Activated naive CD4-positive, alpha-beta T cell treated with Interleukin-2 at 50 U/mL for 16 hours (primary cell): Measurements from ENCODE around the gene FOXC2.

ENCODE experiments used
- DNase-seq: peaks from one replicate; pipeline ENCODE4 v3.0.0-alpha.2; 2020

Gene FOXC2

DNA sequence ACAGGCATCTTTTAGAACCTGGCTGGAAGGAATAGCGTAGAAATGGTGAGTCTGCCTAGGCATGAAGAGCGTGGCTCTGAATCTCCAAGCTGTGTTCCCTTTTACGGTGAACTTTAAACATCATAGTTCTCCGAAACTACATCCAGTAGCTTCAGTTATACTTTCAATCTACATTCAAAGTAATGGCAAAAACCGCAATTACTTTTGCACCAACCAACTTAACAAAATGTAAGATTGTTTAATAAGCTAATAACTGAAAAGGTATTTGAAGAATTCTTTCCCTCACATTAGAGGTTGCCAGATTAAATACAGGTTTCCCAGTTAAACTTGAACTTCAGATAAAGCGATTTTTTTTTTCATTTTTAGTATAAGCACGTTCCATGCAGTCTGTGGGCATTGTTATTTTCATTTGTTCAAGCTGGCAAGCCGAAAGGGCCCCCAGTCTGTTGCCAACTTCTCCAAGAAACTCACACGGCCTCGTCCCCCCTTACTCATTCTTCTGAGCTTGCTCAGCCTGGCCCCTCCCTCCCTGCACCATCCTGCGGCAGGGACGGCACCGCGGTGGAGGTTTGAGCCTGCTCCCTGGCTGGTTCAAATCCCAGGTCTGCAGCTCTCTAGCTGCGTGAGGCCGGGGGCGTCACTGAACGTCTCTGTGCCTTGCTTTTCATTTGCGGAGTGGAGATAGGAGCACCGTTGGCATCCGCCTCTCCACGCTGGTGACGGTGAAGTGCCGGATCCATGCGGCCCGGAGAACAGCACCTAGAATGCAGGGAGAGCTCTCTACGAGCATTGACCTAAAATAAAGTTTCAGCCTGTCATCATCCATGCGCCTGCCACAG, 8.1 kb upstream of the FOXC2 start:
- DNase-seq = no peak

DNA sequence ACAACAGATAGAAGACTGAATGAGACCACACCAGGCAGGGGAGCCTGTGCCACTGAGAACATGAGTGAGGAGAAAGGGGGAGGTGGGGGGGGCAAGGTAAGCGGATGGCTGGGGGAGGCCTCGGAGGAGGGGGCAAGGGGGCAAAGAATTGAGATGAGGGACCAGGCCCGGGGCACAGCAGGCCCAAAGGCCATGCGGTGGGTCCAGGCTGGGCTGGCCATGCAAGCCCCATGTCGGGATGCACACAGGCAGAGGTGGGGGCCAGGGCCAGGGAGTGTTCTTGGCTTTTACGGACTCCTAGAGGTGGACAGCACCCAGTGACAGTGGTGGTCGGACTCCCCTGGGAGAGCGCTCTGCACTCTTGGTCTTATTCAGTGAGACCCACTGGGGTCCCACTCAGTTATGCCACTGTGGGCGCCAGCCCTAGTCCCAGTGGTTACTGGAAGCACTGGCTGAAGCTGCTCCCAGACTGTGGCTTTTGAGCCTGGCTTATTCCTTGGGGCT, 6.8 kb upstream of the FOXC2 start:
- no peak for DNase-seq

- DNase-seq = no peak
Observed at GRCh38 chr16:86562356-86562755, 4.3 kb upstream of the FOXC2 start.

- DNase-seq = peak; percentile 87
Observed at GRCh38 chr16:86563469-86564345, 2.9 kb upstream of the FOXC2 start.

GRCh38 chr16:86565181-86565631, 1.4 kb upstream of the FOXC2 start:
- DNase-seq = no peak

- DNase-seq = no peak
Observed at GRCh38 chr16:86565644-86566511, 751 bp upstream of the FOXC2 start.

DNA sequence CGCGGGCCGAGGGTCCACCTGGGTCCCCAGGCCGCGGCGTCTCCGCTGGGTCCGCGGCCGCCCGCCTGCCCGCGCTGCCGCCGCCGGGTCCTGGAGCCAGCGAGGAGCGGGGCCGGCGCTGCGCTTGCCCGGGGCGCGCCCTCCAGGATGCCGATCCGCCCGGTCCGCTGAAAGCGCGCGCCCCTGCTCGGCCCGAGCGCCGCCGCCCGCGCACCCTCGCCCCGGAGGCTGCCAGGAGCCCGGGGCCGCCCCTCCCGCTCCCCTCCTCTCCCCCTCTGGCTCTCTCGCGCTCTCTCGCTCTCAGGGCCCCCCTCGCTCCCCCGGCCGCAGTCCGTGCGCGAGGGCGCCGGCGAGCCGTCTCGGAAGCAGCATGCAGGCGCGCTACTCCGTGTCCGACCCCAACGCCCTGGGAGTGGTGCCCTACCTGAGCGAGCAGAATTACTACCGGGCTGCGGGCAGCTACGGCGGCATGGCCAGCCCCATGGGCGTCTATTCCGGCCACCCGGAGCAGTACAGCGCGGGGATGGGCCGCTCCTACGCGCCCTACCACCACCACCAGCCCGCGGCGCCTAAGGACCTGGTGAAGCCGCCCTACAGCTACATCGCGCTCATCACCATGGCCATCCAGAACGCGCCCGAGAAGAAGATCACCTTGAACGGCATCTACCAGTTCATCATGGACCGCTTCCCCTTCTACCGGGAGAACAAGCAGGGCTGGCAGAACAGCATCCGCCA, 504 bp downstream of the FOXC2 start:
- DNase-seq = no peak

DNA sequence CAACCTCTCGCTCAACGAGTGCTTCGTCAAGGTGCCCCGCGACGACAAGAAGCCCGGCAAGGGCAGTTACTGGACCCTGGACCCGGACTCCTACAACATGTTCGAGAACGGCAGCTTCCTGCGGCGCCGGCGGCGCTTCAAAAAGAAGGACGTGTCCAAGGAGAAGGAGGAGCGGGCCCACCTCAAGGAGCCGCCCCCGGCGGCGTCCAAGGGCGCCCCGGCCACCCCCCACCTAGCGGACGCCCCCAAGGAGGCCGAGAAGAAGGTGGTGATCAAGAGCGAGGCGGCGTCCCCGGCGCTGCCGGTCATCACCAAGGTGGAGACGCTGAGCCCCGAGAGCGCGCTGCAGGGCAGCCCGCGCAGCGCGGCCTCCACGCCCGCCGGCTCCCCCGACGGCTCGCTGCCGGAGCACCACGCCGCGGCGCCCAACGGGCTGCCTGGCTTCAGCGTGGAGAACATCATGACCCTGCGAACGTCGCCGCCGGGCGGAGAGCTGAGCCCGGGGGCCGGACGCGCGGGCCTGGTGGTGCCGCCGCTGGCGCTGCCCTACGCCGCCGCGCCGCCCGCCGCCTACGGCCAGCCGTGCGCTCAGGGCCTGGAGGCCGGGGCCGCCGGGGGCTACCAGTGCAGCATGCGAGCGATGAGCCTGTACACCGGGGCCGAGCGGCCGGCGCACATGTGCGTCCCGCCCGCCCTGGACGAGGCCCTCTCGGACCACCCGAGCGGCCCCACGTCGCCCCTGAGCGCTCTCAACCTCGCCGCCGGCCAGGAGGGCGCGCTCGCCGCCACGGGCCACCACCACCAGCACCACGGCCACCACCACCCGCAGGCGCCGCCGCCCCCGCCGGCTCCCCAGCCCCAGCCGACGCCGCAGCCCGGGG, 1.3 kb downstream of the FOXC2 start:
- no peak for DNase-seq

DNA sequence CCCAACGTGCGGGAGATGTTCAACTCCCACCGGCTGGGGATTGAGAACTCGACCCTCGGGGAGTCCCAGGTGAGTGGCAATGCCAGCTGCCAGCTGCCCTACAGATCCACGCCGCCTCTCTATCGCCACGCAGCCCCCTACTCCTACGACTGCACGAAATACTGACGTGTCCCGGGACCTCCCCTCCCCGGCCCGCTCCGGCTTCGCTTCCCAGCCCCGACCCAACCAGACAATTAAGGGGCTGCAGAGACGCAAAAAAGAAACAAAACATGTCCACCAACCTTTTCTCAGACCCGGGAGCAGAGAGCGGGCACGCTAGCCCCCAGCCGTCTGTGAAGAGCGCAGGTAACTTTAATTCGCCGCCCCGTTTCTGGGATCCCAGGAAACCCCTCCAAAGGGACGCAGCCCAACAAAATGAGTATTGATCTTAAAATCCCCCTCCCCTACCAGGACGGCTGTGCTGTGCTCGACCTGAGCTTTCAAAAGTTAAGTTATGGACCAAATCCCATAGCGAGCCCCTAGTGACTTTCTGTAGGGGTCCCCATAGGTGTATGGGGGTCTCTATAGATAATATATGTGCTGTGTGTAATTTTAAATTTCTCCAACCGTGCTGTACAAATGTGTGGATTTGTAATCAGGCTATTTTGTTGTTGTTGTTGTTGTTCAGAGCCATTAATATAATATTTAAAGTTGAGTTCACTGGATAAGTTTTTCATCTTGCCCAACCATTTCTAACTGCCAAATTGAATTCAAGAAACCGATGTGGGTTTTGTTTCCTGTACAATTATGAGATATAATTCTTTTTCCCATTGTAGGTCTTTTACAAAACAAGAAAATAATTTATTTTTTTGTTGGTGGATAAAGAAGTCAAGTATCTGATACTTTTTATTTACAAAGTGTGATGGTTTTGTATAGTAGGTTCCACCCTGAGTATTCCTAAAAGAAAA, 2.3 kb downstream of the FOXC2 start:
- no peak for DNase-seq

- no peak for DNase-seq
Observed at GRCh38 chr16:86569701-86570447, 3.2 kb downstream of the FOXC2 start.

- no peak for DNase-seq
Observed at GRCh38 chr16:86570558-86571529, 4.2 kb downstream of the FOXC2 start.

- no peak for DNase-seq
Observed at GRCh38 chr16:86571530-86571915, 4.9 kb downstream of the FOXC2 start.

DNA sequence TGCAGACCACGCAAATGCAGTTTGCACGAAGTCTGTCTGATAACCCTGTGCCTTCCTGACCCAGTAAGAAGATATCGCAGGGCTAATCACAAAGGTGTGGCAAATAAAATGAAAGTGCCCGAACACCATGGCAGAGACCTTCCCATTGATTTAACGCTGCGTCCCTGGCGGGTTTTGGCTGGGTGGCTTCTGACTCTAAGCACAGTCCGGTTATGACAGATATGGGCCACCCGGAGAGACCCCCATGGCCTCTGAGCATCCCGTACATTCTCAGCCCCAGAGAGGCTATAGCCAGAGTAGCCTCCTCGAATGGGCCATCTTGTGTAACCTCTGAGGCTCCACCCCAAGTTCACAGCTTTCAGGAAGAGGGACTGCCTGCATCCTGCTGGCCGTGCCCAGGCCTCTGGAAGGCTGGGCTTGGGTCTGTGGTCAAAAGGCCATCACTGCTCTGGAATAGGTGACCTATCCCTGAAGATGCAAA, 5.5 kb downstream of the FOXC2 start:
- no peak for DNase-seq

GRCh38 chr16:86572606-86573005, 6.0 kb downstream of the FOXC2 start:
- no peak for DNase-seq

DNA sequence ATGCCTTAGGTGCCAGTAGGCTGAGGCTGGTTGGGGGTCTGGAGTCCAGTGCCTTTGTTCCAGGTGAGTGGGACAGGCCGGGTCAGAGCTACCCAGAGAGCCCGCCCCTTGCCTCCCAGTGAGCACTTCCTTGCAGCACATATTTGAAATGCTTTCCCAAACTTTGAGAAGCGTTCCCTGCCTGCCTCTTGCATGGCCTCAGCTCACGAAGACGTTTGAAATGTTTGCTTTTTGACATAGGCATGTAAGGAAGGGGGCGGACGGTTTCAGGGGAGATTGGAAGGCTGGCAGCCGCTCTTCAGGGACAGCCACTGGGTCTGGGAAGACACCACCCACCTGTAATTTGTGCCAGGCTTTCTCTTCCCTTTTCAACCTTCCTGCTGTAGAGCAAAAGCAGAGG, 6.6 kb downstream of the FOXC2 start:
- DNase-seq = no peak

GRCh38 chr16:86573646-86574508, 7.2 kb downstream of the FOXC2 start:
- no peak for DNase-seq

DNA sequence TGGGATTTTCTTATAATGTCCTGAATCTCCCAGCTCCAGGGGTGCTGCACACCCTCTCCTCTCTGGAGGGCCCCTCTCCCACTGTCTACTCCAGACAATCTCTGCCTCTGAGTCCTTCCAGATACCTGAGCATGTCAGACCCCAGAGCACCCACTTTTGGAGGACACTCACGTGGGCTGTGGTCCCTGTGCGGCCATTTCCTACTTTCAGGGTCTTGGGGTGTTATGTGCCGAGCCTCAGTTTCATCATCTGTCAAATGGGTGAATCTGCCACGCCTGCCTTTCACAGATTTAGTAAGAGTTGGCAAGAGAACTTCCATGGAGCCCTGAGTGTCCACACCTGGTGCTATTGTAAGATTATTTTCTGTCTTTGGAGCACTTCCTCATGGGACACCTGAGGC, 8.0 kb downstream of the FOXC2 start:
- no peak for DNase-seq
